GM12801 (cell line): ENCODE results near the gene MYO3B.

Experiments
- CTCF ChIP-seq: IDR thresholded peaks from one replicate; pipeline ENCODE4 v1.5.1; 2011; ENCODE audit warnings: control low read depth; ENCODE audit not compliant: insufficient read length; ENCODE audit errors: extremely low read depth

MYO3B gene

DNA sequence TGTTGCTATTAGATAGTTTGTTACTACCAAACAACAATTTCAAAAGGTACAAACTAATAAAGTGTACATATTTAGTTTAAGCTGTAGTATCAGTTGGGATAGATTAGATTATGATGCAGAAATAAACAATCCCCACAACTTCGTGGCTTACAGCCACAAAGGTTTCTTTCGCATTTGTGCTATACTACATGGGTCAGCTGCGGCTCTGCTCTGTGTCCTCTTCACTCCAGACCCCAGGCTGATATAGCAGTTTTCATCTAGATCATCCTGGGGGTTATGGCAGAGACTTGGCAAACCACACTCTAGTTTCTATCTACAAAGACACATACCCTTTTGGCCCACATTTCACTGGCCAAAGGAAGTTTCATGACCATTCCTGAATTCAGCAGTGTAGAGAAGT lies 429.2 kb downstream of the MYO3B start:
- no peak for TF ChIP-seq CTCF

DNA sequence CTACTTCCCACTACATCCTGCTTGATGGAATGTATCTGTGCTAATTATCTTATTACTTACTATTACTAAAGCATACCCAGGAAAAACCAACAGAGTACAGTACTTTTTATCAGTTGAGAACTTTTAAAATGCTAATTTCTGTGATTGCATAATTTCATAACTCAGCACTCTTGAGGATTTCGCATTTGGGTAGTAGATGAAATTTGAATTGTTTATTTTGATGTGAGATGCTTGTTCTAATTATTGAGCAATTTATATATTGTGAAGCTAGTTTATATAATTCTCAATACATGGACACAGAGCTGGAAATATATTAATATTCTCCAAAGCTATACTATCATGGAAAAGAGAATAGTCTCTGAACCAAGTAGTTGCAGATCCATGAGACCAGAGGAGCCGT lies 432.7 kb downstream of the MYO3B start:
- TF ChIP-seq CTCF: no peak

- TF ChIP-seq CTCF: no peak
Observed at GRCh38 chr2:170639635-170640034, 461.7 kb downstream of the MYO3B start.

DNA sequence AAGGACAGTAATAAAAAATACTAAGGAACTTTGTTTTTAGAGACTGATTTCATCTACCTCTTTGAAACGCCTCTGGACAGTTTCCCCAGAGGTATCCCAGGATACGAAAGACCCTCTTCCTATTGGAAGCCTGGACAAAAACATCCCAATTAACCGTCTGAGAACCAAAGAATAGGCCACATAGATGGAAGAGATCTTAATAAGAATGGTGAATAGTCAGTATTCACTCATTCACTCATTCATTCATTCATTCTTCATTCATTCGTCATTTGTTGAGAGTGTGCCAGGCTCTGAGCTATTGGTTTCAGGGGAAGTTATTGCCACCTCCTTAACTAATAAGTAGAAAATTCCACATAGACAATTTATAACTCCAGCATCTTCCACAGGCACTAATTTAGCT lies 464.0 kb downstream of the MYO3B start:
- no peak for TF ChIP-seq CTCF

DNA sequence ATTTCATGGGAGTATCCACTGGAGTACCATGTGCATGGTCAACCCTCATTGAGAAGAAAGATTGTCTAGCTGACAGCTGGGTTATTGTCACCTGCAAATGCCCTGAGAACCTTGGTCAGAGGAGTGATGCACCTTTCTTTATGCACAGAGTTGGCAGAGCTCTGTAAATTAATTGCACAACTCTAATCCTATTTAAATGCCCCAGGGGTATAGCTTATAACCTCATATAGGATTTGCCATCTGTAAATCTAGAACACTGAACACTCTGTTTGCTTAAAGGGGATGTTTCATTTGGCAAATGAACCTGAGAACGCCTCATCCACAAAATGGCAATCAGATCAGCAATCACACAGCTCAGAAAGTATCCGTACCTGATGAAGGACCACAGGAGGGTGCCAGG lies 465.4 kb downstream of the MYO3B start:
- TF ChIP-seq CTCF: no peak

GRCh38 chr2:170647741-170648436 lies 469.9 kb downstream of the MYO3B start:
- no peak for TF ChIP-seq CTCF

DNA sequence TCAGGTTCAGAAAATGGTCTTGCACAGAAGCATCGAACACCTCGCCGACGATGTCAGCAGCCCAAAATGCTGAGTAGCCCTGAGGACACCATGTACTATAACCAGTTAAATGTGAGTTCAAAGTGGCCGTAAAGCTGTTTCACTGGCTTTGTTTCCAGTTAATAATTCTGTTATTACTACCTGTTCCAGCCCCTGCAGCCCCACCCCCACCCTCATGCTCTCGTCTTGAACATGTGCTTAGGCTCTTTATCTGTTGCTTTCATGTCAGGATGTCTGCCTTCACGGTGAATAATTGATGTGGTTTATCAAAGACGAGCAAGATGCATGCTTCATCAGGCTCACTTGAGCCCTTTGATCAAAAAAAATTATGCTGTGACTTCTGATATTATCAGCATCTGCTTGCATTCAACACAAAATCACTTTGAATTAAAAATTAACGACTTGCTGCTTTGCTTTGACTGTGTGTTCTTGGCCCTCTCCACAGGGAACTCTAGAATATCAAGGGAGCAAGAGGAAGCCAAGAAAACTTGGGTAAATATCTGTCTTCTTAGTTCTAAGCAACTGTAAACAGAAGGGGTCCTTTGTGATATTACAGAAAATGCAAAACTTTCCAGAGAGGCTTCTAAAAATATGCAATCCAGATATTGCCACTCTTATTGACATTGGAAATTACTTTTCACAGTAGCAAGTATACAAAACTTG lies 473.8 kb downstream of the MYO3B start:
- TF ChIP-seq CTCF: no peak
